ENCODE measurements around the gene ESF1.

Gene ESF1

GRCh38 chr20:13736436-13737191 is 48.1 kb downstream of the ESF1 start:
- DNase-seq (ENCODE audit: low spot score), result no peak

DNA sequence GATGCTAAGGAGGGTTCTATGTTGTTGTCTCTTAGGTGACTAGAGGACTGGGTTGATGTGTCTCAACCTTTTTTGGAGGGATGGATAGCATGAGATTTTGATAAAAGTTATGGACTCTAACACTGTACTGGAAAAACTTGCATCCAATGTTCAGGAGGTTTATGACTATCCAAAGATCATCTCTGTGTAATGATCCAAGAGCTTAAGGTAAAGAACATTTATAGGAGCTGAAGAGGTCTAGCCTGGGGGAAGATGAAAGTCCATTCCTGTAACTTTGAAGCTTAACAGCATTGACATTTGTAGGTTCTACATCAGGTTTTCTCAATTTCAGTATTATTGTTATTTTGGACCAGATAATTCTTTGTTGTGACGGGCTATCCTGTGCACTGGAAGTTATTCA is 48.9 kb downstream of the ESF1 start:
- no peak for DNase-seq (ENCODE audit: low spot score)

GRCh38 chr20:13723011-13723410 is 61.7 kb downstream of the ESF1 start:
- DNase-seq (ENCODE audit: low spot score), result no peak

GRCh38 chr20:13718171-13718570 is 66.5 kb downstream of the ESF1 start:
- DNase-seq (ENCODE audit: low spot score), result no peak

GRCh38 chr20:13717631-13718044 is 67.1 kb downstream of the ESF1 start:
- DNase-seq (ENCODE audit: low spot score), result no peak

DNA sequence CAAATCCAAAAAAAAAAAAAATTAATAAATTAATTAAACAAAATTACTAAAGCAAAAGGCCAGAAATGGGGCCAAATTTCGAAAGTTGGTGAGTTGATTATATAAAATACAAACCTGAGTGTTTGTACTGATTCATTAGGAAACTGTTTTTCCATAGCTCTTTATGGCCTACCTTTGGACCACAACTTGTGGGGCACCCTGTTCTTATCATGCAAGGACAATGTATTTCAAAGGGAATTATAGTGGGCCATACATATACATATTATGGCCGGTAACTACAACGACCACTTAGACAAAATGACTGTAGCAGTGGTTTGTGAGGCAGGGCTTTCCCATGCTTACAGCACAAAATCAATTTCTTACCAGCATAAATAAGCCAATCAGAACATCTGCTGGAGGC is 69.5 kb downstream of the ESF1 start:
- no peak for DNase-seq (ENCODE audit: low spot score)

DNA sequence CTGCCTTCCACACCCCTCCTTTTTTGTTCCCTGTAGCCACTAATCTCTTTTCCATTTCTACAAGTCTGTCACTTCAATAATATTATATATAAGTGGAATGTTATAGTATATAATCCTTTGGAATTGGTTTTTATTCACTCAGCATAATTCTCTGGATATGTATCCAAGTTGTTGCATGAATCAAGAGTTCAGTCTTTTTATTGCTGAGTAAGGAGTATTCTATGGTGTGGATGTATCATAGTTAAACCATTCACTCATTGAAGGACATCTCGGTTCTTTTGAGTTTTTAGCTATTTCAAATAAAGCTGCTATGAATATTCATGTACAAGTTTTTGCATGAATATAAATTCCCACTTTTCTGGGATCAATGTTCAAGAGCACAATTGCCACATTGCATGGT is 76.5 kb downstream of the ESF1 start:
- DNase-seq (ENCODE audit: low spot score), result no peak

GRCh38 chr20:13703265-13703664 is 81.5 kb downstream of the ESF1 start:
- DNase-seq (ENCODE audit: low spot score), result no peak

DNA sequence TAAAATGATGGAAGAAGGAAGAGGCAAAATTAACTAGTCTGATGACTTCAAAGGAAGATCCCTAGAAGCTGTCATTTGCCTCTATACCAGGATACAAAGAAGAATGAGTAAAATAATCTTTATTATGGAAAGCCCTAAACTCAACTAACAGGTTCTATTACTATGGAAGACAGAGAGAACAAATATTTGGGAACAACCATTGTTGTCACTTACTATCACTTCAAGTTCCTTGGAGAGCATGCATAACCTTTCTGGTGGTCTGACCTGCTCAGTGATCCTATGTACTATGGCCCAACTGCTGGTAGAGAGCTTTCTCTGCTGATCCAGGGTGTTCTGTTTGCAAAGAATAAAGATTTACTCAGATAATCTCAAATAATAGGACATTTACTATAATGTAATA is 83.2 kb downstream of the ESF1 start:
- no peak for DNase-seq (ENCODE audit: low spot score)

GRCh38 chr20:13700761-13701160 is 84.0 kb downstream of the ESF1 start:
- DNase-seq (ENCODE audit: low spot score), result no peak

DNA sequence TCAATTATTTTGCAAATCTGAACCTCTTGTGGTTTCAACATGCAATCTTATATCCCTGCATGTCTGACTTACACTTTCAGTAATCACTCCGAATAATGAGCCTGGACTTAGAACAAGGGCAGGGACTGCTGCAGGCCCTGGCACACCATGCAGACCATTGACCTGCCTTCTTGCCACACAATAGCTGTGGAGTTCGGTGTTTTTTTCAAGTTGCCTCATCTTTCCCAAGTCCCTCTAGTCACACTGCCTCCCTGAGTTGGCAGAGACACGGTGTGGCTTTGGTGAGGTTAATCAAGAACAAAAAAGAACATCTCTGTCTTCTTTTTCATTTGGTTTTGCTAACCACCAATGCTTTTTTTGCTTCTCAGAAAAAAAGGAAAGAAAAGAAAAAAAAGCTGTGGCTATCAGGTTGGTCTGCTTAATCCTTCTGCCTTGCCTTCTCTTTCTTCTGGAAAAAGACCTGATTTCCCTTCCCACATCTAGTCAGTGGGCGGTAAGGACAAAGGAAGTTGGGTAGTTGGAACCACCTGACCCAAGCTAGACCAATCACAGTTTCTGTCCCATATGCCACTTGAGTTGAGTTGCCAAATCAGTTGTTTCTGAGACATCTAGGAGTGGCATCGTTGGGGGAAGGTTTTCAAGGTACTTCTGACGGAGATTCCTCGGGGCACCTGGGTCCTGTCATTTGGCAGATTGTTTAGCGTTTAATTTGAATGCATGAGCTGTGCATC is 90.1 kb downstream of the ESF1 start:
- no peak for DNase-seq (ENCODE audit: low spot score)

GRCh38 chr20:13692802-13693736 is 91.7 kb downstream of the ESF1 start:
- no peak for DNase-seq (ENCODE audit: low spot score)

DNA sequence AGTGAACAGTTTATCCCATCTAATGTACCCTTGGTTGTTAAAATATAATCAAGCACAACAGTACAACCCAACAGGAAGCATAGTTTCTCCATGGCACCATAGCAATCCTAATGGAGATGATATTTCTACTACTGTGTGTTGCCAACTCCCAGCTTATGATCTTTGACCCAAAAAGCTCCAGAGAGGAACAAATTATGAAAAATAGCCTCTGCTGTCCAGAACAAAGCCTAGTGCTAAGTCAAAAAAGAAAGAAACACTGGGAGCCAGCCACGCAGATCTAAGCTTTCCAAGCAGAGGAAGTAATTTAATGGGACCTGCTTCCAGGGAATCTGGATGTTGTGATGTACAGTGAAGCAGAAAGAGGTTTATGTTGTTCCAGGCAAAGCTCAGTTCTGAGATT is 93.8 kb downstream of the ESF1 start:
- DNase-seq (ENCODE audit: low spot score), result no peak

- no peak for DNase-seq (ENCODE audit: low spot score)
Measured at GRCh38 chr20:13687815-13688214, 96.9 kb downstream of the ESF1 start.

GRCh38 chr20:13685623-13686022 is 99.1 kb downstream of the ESF1 start:
- no peak for DNase-seq (ENCODE audit: low spot score)

- DNase-seq (ENCODE audit: low spot score), result no peak
Measured at GRCh38 chr20:13684566-13685222, 100.0 kb downstream of the ESF1 start.

- DNase-seq (ENCODE audit: low spot score), result no peak
Measured at GRCh38 chr20:13683833-13684232, 100.9 kb downstream of the ESF1 start.

DNA sequence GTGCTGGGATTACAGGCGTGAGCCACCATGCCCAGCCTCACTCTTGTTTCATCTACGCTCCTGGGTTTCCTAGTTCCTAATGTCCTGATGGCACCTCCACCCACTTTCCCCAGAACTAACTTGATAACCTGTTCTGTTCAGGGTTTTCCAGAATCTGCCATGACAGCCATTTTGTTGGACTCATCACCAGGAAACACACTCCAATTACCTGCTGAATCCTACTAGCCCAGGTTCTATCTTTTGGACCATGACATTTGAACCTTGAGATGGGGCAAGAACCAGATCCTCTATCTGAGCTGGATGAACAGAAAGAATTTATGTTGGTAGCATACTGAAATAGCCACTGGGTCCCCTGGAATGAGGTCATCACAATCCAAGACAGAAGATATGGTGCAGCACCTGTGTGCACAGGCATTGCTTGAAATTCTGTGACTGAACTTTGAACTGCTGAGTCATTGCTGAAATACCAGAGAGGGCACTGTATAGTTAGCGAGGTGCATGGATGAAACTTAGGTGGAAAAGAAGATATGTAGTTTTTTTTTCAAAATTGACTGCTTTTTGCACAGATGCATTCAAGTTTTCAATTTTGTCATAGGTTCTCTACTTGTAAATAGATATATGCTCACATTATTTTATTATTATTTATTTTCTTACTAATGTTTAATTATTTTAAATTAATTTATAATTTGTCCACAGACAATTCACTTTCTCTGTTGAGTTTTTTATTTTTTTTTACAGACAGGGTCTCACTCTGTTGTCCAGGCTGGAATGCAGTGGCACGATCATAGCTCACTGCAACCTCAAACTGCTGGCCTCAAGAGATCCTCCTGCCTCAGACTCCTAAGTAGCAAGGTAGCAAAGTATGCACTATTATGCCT is 103.2 kb downstream of the ESF1 start:
- DNase-seq (ENCODE audit: low spot score), result no peak

DNA sequence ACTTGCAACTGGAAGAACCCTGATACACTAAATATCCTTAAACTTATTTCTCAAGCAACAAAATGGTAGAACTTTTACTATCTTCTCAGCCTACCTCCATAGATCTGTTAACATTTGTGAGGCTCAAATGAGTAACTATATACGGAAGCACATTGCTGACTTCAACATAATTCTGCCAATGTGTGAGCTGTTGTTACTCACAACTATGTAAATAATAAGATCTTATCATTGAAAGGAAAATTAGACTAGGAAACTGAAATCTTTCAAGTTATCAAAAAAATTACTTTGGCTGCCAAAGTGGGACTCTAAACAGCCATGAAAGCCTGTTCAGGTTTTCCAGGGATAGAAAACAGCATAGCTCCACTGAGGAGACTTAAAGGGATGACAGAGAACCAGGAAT is 105.8 kb downstream of the ESF1 start:
- no peak for DNase-seq (ENCODE audit: low spot score)

GRCh38 chr20:13677241-13677640 is 107.5 kb downstream of the ESF1 start:
- DNase-seq (ENCODE audit: low spot score), result no peak

DNA sequence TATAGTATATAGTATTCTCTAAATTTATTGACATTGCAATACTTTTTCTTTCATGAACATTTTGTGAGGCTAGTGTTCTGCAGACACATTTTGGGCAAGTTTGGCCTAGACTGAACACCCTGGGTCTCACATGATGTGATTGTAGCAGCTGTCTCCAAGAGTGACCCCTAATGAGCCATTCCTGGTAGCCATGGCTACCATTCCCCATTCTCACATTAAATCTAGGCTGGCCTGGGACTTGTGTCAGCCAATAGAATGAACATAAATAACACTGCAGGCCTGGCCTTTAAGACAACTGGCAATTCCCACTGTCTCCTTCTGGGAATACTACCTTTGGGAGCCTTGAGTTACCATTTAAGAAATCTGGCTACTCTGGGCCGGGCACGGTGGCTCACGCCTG is 108.0 kb downstream of the ESF1 start:
- DNase-seq (ENCODE audit: low spot score), result no peak

Data from ecto neural progenitor cell (in vitro differentiated cells).